HepG2 (cell line): Measurements from ENCODE around the gene RPH3AL. TPM values are rescaled to one million over a fixed set of nuclear protein-coding genes. Genes with fewer than 3 reads are reported as not detected.

ENCODE experiments used
- ATAC-seq: fragments of 200-7000 bp; cut with Tn5 transposase; 3 replicates; pipeline ENCODE4 v1.9.1; 2020; ENCODE audit warnings: mild to moderate bottlenecking, moderate library complexity
- BruUV-seq: library from RNA; stranded (reverse); fragments of 400-500 nt; replicated peaks from 2 replicates; lab custom pipeline; 2021; lab: Mats Ljungman, UMichigan
- CTCF ChIA-PET: fragments of 300-600 bp; formaldehyde crosslinking; extraction: SDS; loops from one replicate; lab custom pipeline; 2021; ENCODE audit warnings: low total read pairs, inconsistent platforms, low intra/inter-chr PET ratio; lab: Yijun Ruan, JAX
- POLR2A ChIA-PET: fragments of 350-600 bp; sonication (Branson Sonifier 250); formaldehyde crosslinking; loops from one replicate; lab custom pipeline; 2020; ENCODE audit warnings: antibody characterized with exemption, inconsistent platforms; lab: Yijun Ruan, JAX
- DNase-seq: peaks from one replicate; pipeline ENCODE4 v3.0.0-alpha.2; 2015; ENCODE audit warnings: low spot score
- FAIRE-seq: peaks from 3 replicates; lab custom pipeline; 2011; peaks lifted over from hg19 to GRCh38; lab: Jason Lieb, UNC
- H2AFZ ChIP-seq: one replicate; pipeline ENCODE4 v1.6.1; 2011; ENCODE audit warnings: low read length, inconsistent platforms
- H3K27ac ChIP-seq: fragments of 300-600 bp; 3 replicates; pipeline ENCODE4 v1.8.0; 2011; ENCODE audit warnings: mixed run types, mild to moderate bottlenecking, mixed read lengths, low read length, inconsistent platforms; ENCODE audit not compliant: insufficient read depth; ENCODE audit errors: extremely low read length
- H3K27me3 ChIP-seq, 2 experiments: fragments of 200-600 bp in 1 of 2; 2 replicates in 1 of 2; 3 replicates in 1 of 2; pipeline versions ENCODE4 v1.6.0 to v1.8.0; 2011; ENCODE audit warnings: low read length in 2 of 2, mild to moderate bottlenecking in 2 of 2, moderate library complexity in 2 of 2, inconsistent platforms in 1 of 2; ENCODE audit not compliant: insufficient read depth in 2 of 2, control insufficient read depth in 1 of 2
- H3K36me3 ChIP-seq, 2 experiments: fragments of 200-600 bp in 1 of 2; replicated peaks in 1 of 2; 2 replicates in 1 of 2; 3 replicates in 1 of 2; pipeline versions ENCODE4 v1.5.1 to v1.8.0; 2011; ENCODE audit warnings: low read length in 2 of 2, inconsistent platforms in 1 of 2; ENCODE audit not compliant: insufficient read depth in 2 of 2, control insufficient read depth in 1 of 2
- H3K4me1 ChIP-seq: 2 replicates; pipeline ENCODE4 v1.5.1; 2012; ENCODE audit warnings: low read length, inconsistent platforms; ENCODE audit not compliant: insufficient read depth
- H3K4me2 ChIP-seq: 2 replicates; pipeline ENCODE4 v1.6.0; 2011; ENCODE audit warnings: low read depth, low read length, inconsistent platforms
- H3K4me3 ChIP-seq, 3 experiments: fragments of 200-600 bp in 1 of 3; sonication (generic), shearing (Covaris generic) in 1 of 3; replicated peaks in 1 of 3; 2 replicates each; pipeline ENCODE4 v1.5.1; 2011 to 2016; ENCODE audit warnings: low read length in 3 of 3, inconsistent platforms in 2 of 3, low read depth in 2 of 3, mild to moderate bottlenecking in 2 of 3, control low read depth in 1 of 3, mixed read lengths in 1 of 3; ENCODE audit not compliant: insufficient read depth in 1 of 3
- H3K79me2 ChIP-seq: one replicate; pipeline ENCODE4 v1.6.1; 2011; ENCODE audit warnings: low read length, inconsistent platforms; ENCODE audit not compliant: insufficient read depth
- H3K9ac ChIP-seq: 2 replicates; pipeline ENCODE4 v1.6.0; 2011; ENCODE audit warnings: mild to moderate bottlenecking, low read depth, low read length, inconsistent platforms; ENCODE audit not compliant: insufficient read depth
- H3K9me3 ChIP-seq: 2 replicates; pipeline ENCODE4 v1.5.1; 2012; ENCODE audit warnings: mild to moderate bottlenecking, low read length
- H4K20me1 ChIP-seq: 2 replicates; pipeline ENCODE4 v1.6.0; 2011; ENCODE audit warnings: inconsistent platforms, mild to moderate bottlenecking, low read length, moderate library complexity; ENCODE audit not compliant: insufficient read depth
- PHF21A ChIP-seq: sonication (generic); formaldehyde crosslinking; IDR thresholded peaks from 2 replicates; pipeline ENCODE4 v1.5.0; 2020; ENCODE audit warnings: mild to moderate bottlenecking, missing genetic modification reagents
- U2AF1 ChIP-seq: fragments of 200-400 bp; formaldehyde crosslinking; optimal IDR thresholded peaks from 2 replicates; pipeline ENCODE3; 2017; ENCODE audit warnings: mild to moderate bottlenecking, low read depth, low read length
- ZKSCAN5 ChIP-seq: sonication (generic); formaldehyde crosslinking; IDR thresholded peaks from 2 replicates; pipeline ENCODE4 v1.5.1; 2020; ENCODE audit warnings: mild to moderate bottlenecking, missing genetic modification reagents
- ZNF556 ChIP-seq: sonication (generic); formaldehyde crosslinking; IDR thresholded peaks from 2 replicates; pipeline ENCODE4 v1.4.0; 2020; ENCODE audit warnings: mild to moderate bottlenecking, missing genetic modification reagents, borderline replicate concordance
- ZNF580 ChIP-seq: IDR thresholded peaks from 2 replicates; pipeline ENCODE4 v1.6.1; 2016; ENCODE audit warnings: low read depth, borderline replicate concordance
- ZNF670 ChIP-seq: sonication (generic); formaldehyde crosslinking; IDR thresholded peaks from 2 replicates; pipeline ENCODE4 v1.8.0; 2022; ENCODE audit warnings: mild to moderate bottlenecking, missing genetic modification reagents, borderline replicate concordance
- ZNF746 ChIP-seq: sonication (generic); formaldehyde crosslinking; IDR thresholded peaks from 2 replicates; pipeline ENCODE4 v1.8.0; 2022; ENCODE audit warnings: mild to moderate bottlenecking, missing genetic modification reagents
- WGBS: methylation state at CpG from one replicate; pipeline ENCODE4 v1.1.6; 2017; ENCODE audit warnings: low lambda C conversion rate; 5-methylcytosine and 5-hydroxymethylcytosine counted together
- in situ Hi-C: cut with HindIII; loops from 2 replicates; pipeline ENCODE4 v1.10.0; 2017; ENCODE audit warnings: low pct_unique_long_range_greater_than_20kb; ENCODE audit not compliant: extremely low pct_ligation_motif_present
- intact Hi-C: fragments of 100-400 bp; cut with micrococcal nuclease; formaldehyde crosslinking; loops from one replicate; pipeline ENCODE4 v1.10.0; 2022; ENCODE audit not compliant: unreplicated experiment
- polyA plus RNA-seq, 8 experiments: library from polyadenylated mRNA; depleted of rRNA in 3 of 8; stranded (reverse) in 7 of 8; unstranded in 1 of 8; fragments of >200 nt; fragmentation: Illumina TruSeq in 4 of 8; extraction: Trizol in 4 of 8; gene quantifications; 2 replicates each; pipeline versions ENCODE4 v1.2.1 to v1.2.3, GENCODE V29; 2011 to 2016; ENCODE audit warnings: low read depth in 4 of 8, missing spikeins in 1 of 8, mixed read lengths in 1 of 8; ENCODE audit not compliant: insufficient read depth in 1 of 8
- total RNA-seq, 5 experiments: library from RNA; depleted of rRNA; stranded (reverse); fragments of >200 nt; fragmentation: Illumina TruSeq; extraction: Trizol; gene quantifications; 2 replicates each; pipeline ENCODE4 v1.2.3, GENCODE V29; 2016; ENCODE audit warnings: low read depth in 1 of 5
- TF ChIP-seq, protein P1 (sequence below): sonication (generic); formaldehyde crosslinking; IDR thresholded peaks from 2 replicates; pipeline ENCODE4 v1.4.0; 2020; ENCODE audit warnings: missing genetic modification reagents
- TF ChIP-seq, protein P2 (sequence below): sonication (generic); formaldehyde crosslinking; IDR thresholded peaks from 2 replicates; pipeline ENCODE4 v1.4.0; 2020; ENCODE audit warnings: missing genetic modification reagents
- TF ChIP-seq, protein P3 (sequence below): IDR thresholded peaks from 2 replicates; pipeline ENCODE4 v1.6.1; 2016; ENCODE audit warnings: missing genetic modification reagents, missing compliant biosample characterization
- TF ChIP-seq, protein P4 (sequence below): sonication (generic); formaldehyde crosslinking; IDR thresholded peaks from 2 replicates; pipeline ENCODE4 v1.8.1; 2022; ENCODE audit warnings: mild to moderate bottlenecking, missing genetic modification reagents

RPH3AL gene
- total and polyA plus RNA-seq, 2 of the 13 experiments (the other 11 are each of a cell fraction or from before 2014, with no cell fraction given): 7.8 to 16.4 TPM

GRCh38 chr17:334974-335481 lies 17.6 kb downstream of the RPH3AL start (continued):
- no peak for TF ChIP-seq ZNF746
- TF ChIP-seq, protein P1, sequence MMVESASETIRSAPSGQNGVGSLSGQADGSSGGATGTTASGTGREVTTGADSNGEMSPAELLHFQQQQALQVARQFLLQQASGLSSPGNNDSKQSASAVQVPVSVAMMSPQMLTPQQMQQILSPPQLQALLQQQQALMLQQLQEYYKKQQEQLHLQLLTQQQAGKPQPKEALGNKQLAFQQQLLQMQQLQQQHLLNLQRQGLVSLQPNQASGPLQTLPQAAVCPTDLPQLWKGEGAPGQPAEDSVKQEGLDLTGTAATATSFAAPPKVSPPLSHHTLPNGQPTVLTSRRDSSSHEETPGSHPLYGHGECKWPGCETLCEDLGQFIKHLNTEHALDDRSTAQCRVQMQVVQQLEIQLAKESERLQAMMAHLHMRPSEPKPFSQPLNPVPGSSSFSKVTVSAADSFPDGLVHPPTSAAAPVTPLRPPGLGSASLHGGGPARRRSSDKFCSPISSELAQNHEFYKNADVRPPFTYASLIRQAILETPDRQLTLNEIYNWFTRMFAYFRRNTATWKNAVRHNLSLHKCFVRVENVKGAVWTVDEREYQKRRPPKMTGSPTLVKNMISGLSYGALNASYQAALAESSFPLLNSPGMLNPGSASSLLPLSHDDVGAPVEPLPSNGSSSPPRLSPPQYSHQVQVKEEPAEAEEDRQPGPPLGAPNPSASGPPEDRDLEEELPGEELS: no peak
- no peak for TF ChIP-seq PHF21A
- no peak for TF ChIP-seq ZNF556 (CRISPR knock-in tag)
- TF ChIP-seq, protein P2, sequence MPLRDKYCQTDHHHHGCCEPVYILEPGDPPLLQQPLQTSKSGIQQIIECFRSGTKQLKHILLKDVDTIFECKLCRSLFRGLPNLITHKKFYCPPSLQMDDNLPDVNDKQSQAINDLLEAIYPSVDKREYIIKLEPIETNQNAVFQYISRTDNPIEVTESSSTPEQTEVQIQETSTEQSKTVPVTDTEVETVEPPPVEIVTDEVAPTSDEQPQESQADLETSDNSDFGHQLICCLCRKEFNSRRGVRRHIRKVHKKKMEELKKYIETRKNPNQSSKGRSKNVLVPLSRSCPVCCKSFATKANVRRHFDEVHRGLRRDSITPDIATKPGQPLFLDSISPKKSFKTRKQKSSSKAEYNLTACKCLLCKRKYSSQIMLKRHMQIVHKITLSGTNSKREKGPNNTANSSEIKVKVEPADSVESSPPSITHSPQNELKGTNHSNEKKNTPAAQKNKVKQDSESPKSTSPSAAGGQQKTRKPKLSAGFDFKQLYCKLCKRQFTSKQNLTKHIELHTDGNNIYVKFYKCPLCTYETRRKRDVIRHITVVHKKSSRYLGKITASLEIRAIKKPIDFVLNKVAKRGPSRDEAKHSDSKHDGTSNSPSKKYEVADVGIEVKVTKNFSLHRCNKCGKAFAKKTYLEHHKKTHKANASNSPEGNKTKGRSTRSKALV (CRISPR knock-in tag): no peak
- no peak for TF ChIP-seq U2AF1

DNA sequence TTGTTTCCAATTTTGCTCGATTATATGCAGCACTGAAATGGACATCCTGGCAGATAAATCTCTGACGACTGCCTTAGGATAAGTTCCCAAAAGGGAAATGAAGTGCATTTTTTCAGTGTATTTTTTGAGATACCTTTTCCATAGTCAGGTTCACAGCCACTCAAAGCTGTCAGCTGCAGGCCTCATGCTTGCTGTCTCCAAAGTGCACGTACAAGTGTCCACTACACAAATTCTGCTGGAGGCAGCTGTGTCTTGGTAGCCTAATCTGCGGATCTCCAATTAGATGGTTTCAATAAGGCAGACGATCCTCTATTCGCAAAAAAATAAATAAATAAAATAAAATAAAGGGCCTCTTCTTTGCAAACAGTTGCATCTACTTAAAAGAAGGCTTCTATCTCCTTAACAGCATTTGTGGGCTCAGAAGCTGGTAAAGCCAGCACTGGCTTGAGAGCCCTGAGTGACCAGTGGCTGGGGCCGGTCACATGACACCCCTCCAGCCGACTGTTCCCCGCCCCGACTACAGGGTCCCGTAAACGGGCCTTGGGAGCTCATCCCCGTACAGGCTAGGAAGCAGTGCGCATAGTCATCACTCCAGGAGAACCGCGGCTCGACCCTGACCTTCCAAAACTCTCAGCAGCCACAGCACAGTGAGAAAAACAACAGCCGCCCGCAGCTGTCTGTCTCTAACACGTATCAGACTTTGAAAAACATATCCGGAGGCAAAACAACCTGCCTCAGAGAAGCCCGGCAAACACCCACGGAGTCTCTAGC lies 18.8 kb downstream of the RPH3AL start:
- Histone ChIP-seq H3K4me3 (no peak overlapping the region), H3K27ac (no peak overlapping the region), H2AFZ (no peak overlapping the region), H3K4me1 (peaks cover 6% of the 10 kb centered on the region), H4K20me1 (no peaks in the 10 kb centered on the region), H3K27me3 (no peaks in the 10 kb centered on the region), H3K9me3 (no peaks in the 10 kb centered on the region), H3K4me2 (no peak overlapping the region), H3K9ac (no peak overlapping the region), H3K79me2 (peaks cover 11% of the 10 kb centered on the region), H3K36me3 (peaks cover 3 to 10% of the 10 kb centered on the region in 2 experiments; a peak in 4 of 5 replicates)
- intact Hi-C loops (no loop called here), in situ Hi-C loops (no loop called here)
- TF ChIP-seq ZNF670 (CRISPR knock-in tag): no peak
- TF ChIP-seq, protein P3, sequence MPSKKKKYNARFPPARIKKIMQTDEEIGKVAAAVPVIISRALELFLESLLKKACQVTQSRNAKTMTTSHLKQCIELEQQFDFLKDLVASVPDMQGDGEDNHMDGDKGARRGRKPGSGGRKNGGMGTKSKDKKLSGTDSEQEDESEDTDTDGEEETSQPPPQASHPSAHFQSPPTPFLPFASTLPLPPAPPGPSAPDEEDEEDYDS (CRISPR knock-in tag): no peak
- TF ChIP-seq ZNF580 (CRISPR knock-in tag): no peak
- no peak for TF ChIP-seq ZKSCAN5
- TF ChIP-seq, protein P4, sequence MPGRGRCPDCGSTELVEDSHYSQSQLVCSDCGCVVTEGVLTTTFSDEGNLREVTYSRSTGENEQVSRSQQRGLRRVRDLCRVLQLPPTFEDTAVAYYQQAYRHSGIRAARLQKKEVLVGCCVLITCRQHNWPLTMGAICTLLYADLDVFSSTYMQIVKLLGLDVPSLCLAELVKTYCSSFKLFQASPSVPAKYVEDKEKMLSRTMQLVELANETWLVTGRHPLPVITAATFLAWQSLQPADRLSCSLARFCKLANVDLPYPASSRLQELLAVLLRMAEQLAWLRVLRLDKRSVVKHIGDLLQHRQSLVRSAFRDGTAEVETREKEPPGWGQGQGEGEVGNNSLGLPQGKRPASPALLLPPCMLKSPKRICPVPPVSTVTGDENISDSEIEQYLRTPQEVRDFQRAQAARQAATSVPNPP (CRISPR knock-in tag): no peak
- no peak for ATAC-seq
- BruUV-seq: no TSS peak
- CTCF ChIA-PET: no interaction called here
- no peak for FAIRE-seq
- POLR2A ChIA-PET: interaction anchor here (1.3 kb wide), 1 partner anchor 18 kb away, joined by 3 read pairs; the partner anchor contains the start of gene RPH3AL
- 96% methylated on average over 12 of the region's 23 CpGs for WGBS
- no peak for DNase-seq
